GM23248 (cell line): ENCODE measurements around the gene MIER1.

Experiments used
- EZH2 ChIP-seq: fragments of 200-600 bp; sonication (generic); IDR thresholded peaks from 2 replicates; pipeline ENCODE4 v1.6.1; 2018; ENCODE audit warnings: antibody characterized with exemption, mild to moderate bottlenecking; ENCODE audit not compliant: insufficient read depth, poor library complexity, severe bottlenecking
- EZH2phosphoT487 ChIP-seq: fragments of 200-600 bp; sonication (generic); IDR thresholded peaks from 2 replicates; pipeline ENCODE4 v1.6.1; 2018; ENCODE audit warnings: antibody characterized with exemption, moderate library complexity, mild to moderate bottlenecking, low read depth; ENCODE audit not compliant: insufficient read depth

- TF ChIP-seq EZH2: no peak
- TF ChIP-seq EZH2phosphoT487: no peak
These were observed 4.2 kb upstream of the MIER1 start for GRCh38 chr1:66920543-66920942.
